HEK293 (cell line): ENCODE results near the gene DNM1.

ENCODE experiments used
- CTCF ChIA-PET: fragments of 350-600 bp; formaldehyde crosslinking; extraction: SDS; loops from one replicate; lab custom pipeline; 2021; ENCODE audit warnings: antibody characterized with exemption; lab: Yijun Ruan, JAX
- POLR2A ChIA-PET: fragments of 300-600 bp; formaldehyde crosslinking; extraction: SDS; loops from one replicate; lab custom pipeline; 2020; ENCODE audit warnings: antibody characterized with exemption, inconsistent platforms; lab: Yijun Ruan, JAX
- H3K27ac ChIP-seq: fragments of 200-500 bp; sonication (Bioruptor generic); 2 replicates; pipeline ENCODE4 v1.5.1; 2014; ENCODE audit warnings: low read depth, low read length, control low read depth, inconsistent platforms; ENCODE audit errors: extremely low read depth
- H3K36me3 ChIP-seq, 2 experiments: fragments of 200-500 bp in 1 of 2; sonication (Bioruptor generic) in 1 of 2; 1 replicate in 1 of 2; 2 replicates in 1 of 2; pipeline ENCODE4 v1.5.1; 2014 to 2017; ENCODE audit warnings: inconsistent platforms in 2 of 2, low read length in 2 of 2; ENCODE audit not compliant: control insufficient read depth in 2 of 2, insufficient read depth in 1 of 2
- H3K4me1 ChIP-seq: fragments of 200-500 bp; sonication (Bioruptor generic); 2 replicates; pipeline ENCODE4 v1.5.1; 2014; ENCODE audit warnings: mild to moderate bottlenecking, low read length, inconsistent platforms; ENCODE audit not compliant: control insufficient read depth, insufficient read depth
- H3K4me3 ChIP-seq: 2 replicates; pipeline ENCODE4 v1.5.1; 2011; ENCODE audit warnings: low read depth, mild to moderate bottlenecking, control low read depth, low read length, moderate library complexity
- H3K9me3 ChIP-seq: fragments of 200-500 bp; sonication (Bioruptor generic); 2 replicates; pipeline ENCODE4 v1.5.1; 2014; ENCODE audit warnings: low read depth, low read length, inconsistent platforms; ENCODE audit not compliant: control insufficient read depth, insufficient read depth
- CTCF ChIP-seq: fragments of 450-650 bp; formaldehyde crosslinking; IDR thresholded peaks from 2 replicates; pipeline ENCODE4 v1.5.1; 2016; ENCODE audit warnings: missing biosample characterization, missing genetic modification characterization
- EGR2 ChIP-seq: fragments of 450-650 bp; formaldehyde crosslinking; IDR thresholded peaks from 2 replicates; pipeline ENCODE4 v1.5.1; 2016; ENCODE audit warnings: low read depth, missing biosample characterization, missing genetic modification characterization
- GLI4 ChIP-seq: fragments of 450-650 bp; formaldehyde crosslinking; IDR thresholded peaks from 2 replicates; pipeline ENCODE4 v1.5.1; 2016; ENCODE audit warnings: missing biosample characterization, missing genetic modification characterization
- ZBTB17 ChIP-seq: fragments of 450-650 bp; formaldehyde crosslinking; IDR thresholded peaks from 2 replicates; pipeline ENCODE4 v1.5.1; 2016; ENCODE audit warnings: missing biosample characterization, missing genetic modification characterization
- ZBTB8A ChIP-seq: fragments of 450-650 bp; formaldehyde crosslinking; IDR thresholded peaks from 2 replicates; pipeline ENCODE4 v1.5.1; 2016; ENCODE audit warnings: missing biosample characterization, missing genetic modification characterization
- ZFHX2 ChIP-seq: fragments of 450-650 bp; formaldehyde crosslinking; conservative IDR thresholded peaks from 2 replicates; pipeline ENCODE4 v1.5.1; 2016; ENCODE audit warnings: missing biosample characterization, missing genetic modification characterization
- ZNF112 ChIP-seq: fragments of 450-650 bp; formaldehyde crosslinking; IDR thresholded peaks from 2 replicates; pipeline ENCODE4 v1.5.0; 2017; ENCODE audit warnings: missing biosample characterization, missing genetic modification characterization
- ZNF146 ChIP-seq: fragments of 450-650 bp; formaldehyde crosslinking; IDR thresholded peaks from 2 replicates; pipeline ENCODE4 v1.5.1; 2016; ENCODE audit warnings: missing biosample characterization, missing genetic modification characterization
- ZNF157 ChIP-seq: fragments of 450-650 bp; formaldehyde crosslinking; IDR thresholded peaks from 2 replicates; pipeline ENCODE4 v1.5.1; 2016; ENCODE audit warnings: missing biosample characterization, missing genetic modification characterization
- ZNF16 ChIP-seq: fragments of 450-650 bp; formaldehyde crosslinking; IDR thresholded peaks from 2 replicates; pipeline ENCODE4 v1.5.1; 2016; ENCODE audit warnings: low read depth, missing biosample characterization, missing genetic modification characterization
- ZNF169 ChIP-seq: fragments of 450-650 bp; formaldehyde crosslinking; IDR thresholded peaks from 2 replicates; pipeline ENCODE4 v1.5.1; 2016; ENCODE audit warnings: missing biosample characterization, missing genetic modification characterization
- ZNF404 ChIP-seq: fragments of 450-650 bp; formaldehyde crosslinking; IDR thresholded peaks from 2 replicates; pipeline ENCODE4 v1.5.1; 2017; ENCODE audit warnings: missing biosample characterization, missing genetic modification characterization
- ZNF549 ChIP-seq: fragments of 450-650 bp; IDR thresholded peaks from 2 replicates; pipeline ENCODE4 v1.5.1; 2018; ENCODE audit warnings: missing biosample characterization, missing genetic modification characterization, mild to moderate bottlenecking, inconsistent platforms, moderate library complexity
- ZNF600 ChIP-seq: fragments of 450-650 bp; formaldehyde crosslinking; IDR thresholded peaks from 2 replicates; pipeline ENCODE4 v1.5.1; 2016; ENCODE audit warnings: missing biosample characterization, missing genetic modification characterization
- ZNF701 ChIP-seq: fragments of 450-650 bp; formaldehyde crosslinking; IDR thresholded peaks from 2 replicates; pipeline ENCODE4 v1.5.1; 2016; ENCODE audit warnings: missing biosample characterization, missing genetic modification characterization
- ZNF747 ChIP-seq: fragments of 450-650 bp; formaldehyde crosslinking; IDR thresholded peaks from 2 replicates; pipeline ENCODE4 v1.5.1; 2016; ENCODE audit warnings: missing biosample characterization, missing genetic modification characterization
- ZNF785 ChIP-seq: fragments of 450-650 bp; formaldehyde crosslinking; IDR thresholded peaks from 2 replicates; pipeline ENCODE4 v1.5.1; 2016; ENCODE audit warnings: missing biosample characterization, missing genetic modification characterization
- ZSCAN30 ChIP-seq: fragments of 450-650 bp; IDR thresholded peaks from 2 replicates; pipeline ENCODE4 v1.5.1; 2018; ENCODE audit warnings: missing biosample characterization, mild to moderate bottlenecking, missing genetic modification characterization, moderate library complexity
- TF ChIP-seq, protein P1 (sequence below): fragments of 450-650 bp; formaldehyde crosslinking; IDR thresholded peaks from 2 replicates; pipeline ENCODE4 v1.5.1; 2016; ENCODE audit warnings: missing biosample characterization, missing genetic modification characterization
- TF ChIP-seq, protein P2 (sequence below): fragments of 450-650 bp; formaldehyde crosslinking; IDR thresholded peaks from 2 replicates; pipeline ENCODE4 v1.5.1; 2016; ENCODE audit warnings: missing biosample characterization, missing genetic modification characterization

DNM1 gene

DNA sequence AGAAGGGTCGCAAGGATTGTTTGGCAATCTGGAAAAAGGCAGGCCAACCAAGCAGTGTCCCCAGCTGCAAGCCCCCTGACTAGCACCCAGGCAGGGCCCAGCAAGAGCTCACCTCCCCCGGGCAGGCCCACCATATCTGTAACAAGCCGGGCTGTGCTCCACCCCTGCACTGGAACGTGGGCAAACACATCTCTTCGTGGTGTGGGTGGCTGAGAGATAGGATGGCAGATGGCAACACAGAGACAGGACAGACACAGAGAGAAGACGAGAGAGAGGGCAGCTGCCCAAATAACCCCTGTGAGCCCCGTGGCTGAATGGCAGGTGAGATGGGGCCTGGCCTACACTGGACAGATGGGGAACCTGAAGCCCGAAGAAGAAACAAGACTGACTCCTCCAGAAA is 33.7 kb upstream of the DNM1 start:
- CTCF ChIA-PET = interaction anchor here (0.6 kb wide), 1 partner anchor 22 kb away, joined by 3 read pairs; no protein-coding TSS in a partner anchor
- Histone ChIP-seq H3K4me3 (no peak overlapping the region), H3K27ac (no peak overlapping the region), H3K36me3 (peaks cover 0 to 57% of the 10 kb centered on the region in 2 experiments; a peak in 2 of 3 replicates), H3K4me1 (no peaks in the 10 kb centered on the region), H3K9me3 (no peaks in the 10 kb centered on the region)
- POLR2A ChIA-PET = interaction anchor here (1.2 kb wide), 1 partner anchor 8 kb away, joined by 6 read pairs; no protein-coding TSS in a partner anchor
- TF ChIP-seq ZNF785 (tag by site-specific recombination) (no peak), EGR2 (tag by site-specific recombination) (peak; percentile 81), ZFHX2 (tag by site-specific recombination) (peak; percentile 42; the same call in 1 of the 2 replicates)
- TF ChIP-seq, all 188 proteins: peak for 2

DNA sequence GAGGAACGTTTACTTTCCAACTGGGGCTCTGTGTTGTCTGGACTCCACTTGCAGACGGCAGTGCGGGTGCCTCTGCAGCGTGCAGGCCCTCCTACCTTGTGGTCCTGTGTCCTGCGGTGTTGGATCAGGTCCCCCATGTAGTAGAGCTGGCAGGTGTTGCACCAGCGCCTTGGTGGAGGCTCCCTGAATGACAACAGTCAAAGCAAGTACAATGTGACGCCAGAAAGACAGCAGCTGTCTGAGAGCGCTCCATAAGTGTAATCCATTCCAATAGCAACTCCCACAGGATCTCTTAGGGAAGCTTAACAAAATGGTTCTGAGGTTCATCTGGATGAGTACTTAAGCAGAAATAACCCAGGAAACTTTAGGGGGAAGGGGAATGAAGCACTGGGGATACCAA is 33.3 kb upstream of the DNM1 start:
- Histone ChIP-seq H3K9me3 (no peaks in the 10 kb centered on the region), H3K27ac (no peak overlapping the region), H3K36me3 (peaks cover 0 to 56% of the 10 kb centered on the region in 2 experiments; a peak in 2 of 3 replicates), H3K4me1 (no peaks in the 10 kb centered on the region), H3K4me3 (no peak overlapping the region)
- ChIA-PET CTCF (interaction anchor here (0.6 to 1.2 kb wide), 2 partner anchors 19 to 23 kb away, joined by 3 read pairs; no protein-coding TSS in a partner anchor), POLR2A (interaction anchor here (1.2 kb wide), 1 partner anchor 8 kb away, joined by 6 read pairs; no protein-coding TSS in a partner anchor)
- TF ChIP-seq ZBTB8A (tag by site-specific recombination) (no peak), ZBTB17 (tag by site-specific recombination) (no peak), ZNF701 (no peak), ZNF16 (tag by site-specific recombination) (no peak), ZNF146 (tag by site-specific recombination) (no peak), ZNF549 (tag by site-specific recombination) (no peak), ZSCAN30 (tag by site-specific recombination) (no peak), ZNF157 (tag by site-specific recombination) (no peak)
- TF ChIP-seq, protein P1, sequence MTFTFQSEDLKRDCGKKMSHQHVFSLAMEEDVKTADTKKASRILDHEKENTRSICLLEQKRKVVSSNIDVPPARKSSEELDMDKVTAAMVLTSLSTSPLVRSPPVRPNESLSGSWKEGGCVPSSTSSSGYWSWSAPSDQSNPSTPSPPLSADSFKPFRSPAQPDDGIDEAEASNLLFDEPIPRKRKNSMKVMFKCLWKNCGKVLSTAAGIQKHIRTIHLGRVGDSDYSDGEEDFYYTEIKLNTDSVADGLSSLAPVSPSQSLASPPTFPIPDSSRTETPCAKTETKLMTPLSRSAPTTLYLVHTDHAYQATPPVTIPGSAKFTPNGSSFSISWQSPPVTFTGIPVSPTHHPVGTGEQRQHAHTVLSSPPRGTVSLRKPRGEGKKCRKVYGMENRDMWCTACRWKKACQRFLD (tag by site-specific recombination) = no peak

DNA sequence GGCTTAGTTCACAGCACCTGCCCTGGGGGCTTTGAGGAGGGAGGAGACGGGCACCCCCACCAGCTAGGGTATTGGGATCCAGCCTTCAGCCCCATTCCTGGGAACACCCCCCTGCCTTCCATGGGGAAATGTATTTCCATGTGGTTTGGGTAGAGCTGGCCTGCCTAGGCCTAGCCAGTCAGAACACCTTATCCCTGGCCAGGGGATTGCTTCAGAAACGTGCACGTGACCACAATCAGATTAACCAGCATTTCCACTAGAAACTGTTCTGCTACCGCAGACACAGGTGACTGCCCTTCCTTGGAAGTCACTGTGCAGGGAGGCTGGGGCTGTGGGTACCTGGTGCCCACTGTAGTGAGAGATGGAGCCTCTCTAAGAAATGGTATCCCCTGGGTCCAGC is 29.1 kb upstream of the DNM1 start:
- Histone ChIP-seq H3K4me3 (no peak overlapping the region), H3K36me3 (peaks cover 0 to 65% of the 10 kb centered on the region in 2 experiments; a peak in 2 of 3 replicates), H3K9me3 (no peaks in the 10 kb centered on the region), H3K27ac (no peak overlapping the region), H3K4me1 (no peaks in the 10 kb centered on the region)
- ChIA-PET POLR2A (interaction anchor here (1.0 to 2.4 kb wide), 3 partner anchors 10 to 16 kb away, joined by 3 to 8 read pairs (median 4); partner anchors contain the start of gene BBLN), CTCF (interaction anchor here (0.7 to 1.0 kb wide), 2 partner anchors 10 to 11 kb away, joined by 3 to 4 read pairs; no protein-coding TSS in a partner anchor)
- TF ChIP-seq GLI4 (tag by site-specific recombination) (no peak), ZNF169 (no peak), CTCF (tag by site-specific recombination) (no peak), ZNF600 (tag by site-specific recombination) (no peak), ZNF404 (tag by site-specific recombination) (no peak), ZNF747 (tag by site-specific recombination) (no peak), ZNF112 (tag by site-specific recombination) (no peak)
- TF ChIP-seq, protein P2, sequence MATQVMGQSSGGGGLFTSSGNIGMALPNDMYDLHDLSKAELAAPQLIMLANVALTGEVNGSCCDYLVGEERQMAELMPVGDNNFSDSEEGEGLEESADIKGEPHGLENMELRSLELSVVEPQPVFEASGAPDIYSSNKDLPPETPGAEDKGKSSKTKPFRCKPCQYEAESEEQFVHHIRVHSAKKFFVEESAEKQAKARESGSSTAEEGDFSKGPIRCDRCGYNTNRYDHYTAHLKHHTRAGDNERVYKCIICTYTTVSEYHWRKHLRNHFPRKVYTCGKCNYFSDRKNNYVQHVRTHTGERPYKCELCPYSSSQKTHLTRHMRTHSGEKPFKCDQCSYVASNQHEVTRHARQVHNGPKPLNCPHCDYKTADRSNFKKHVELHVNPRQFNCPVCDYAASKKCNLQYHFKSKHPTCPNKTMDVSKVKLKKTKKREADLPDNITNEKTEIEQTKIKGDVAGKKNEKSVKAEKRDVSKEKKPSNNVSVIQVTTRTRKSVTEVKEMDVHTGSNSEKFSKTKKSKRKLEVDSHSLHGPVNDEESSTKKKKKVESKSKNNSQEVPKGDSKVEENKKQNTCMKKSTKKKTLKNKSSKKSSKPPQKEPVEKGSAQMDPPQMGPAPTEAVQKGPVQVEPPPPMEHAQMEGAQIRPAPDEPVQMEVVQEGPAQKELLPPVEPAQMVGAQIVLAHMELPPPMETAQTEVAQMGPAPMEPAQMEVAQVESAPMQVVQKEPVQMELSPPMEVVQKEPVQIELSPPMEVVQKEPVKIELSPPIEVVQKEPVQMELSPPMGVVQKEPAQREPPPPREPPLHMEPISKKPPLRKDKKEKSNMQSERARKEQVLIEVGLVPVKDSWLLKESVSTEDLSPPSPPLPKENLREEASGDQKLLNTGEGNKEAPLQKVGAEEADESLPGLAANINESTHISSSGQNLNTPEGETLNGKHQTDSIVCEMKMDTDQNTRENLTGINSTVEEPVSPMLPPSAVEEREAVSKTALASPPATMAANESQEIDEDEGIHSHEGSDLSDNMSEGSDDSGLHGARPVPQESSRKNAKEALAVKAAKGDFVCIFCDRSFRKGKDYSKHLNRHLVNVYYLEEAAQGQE (tag by site-specific recombination) = no peak
